HepG2 (cell line): ENCODE results near the gene ASCC2. TPM values are rescaled to one million over a fixed set of nuclear protein-coding genes. Genes with fewer than 3 reads are reported as not detected.

Experiments used
- IRX3 ChIP-seq: sonication (generic); formaldehyde crosslinking; IDR thresholded peaks from 2 replicates; pipeline ENCODE4 v1.8.1; 2023; ENCODE audit warnings: mild to moderate bottlenecking, low read depth, missing genetic modification reagents, borderline replicate concordance
- KIAA2018 ChIP-seq: sonication (generic); formaldehyde crosslinking; IDR thresholded peaks from 2 replicates; pipeline ENCODE4 v1.5.0; 2020; ENCODE audit warnings: mild to moderate bottlenecking, missing genetic modification reagents, borderline replicate concordance
- NR3C1 ChIP-seq: sonication (generic); formaldehyde crosslinking; IDR thresholded peaks from 2 replicates; pipeline ENCODE4 v1.4.0; 2020; ENCODE audit warnings: missing genetic modification reagents
- SNAPC5 ChIP-seq: sonication (generic); formaldehyde crosslinking; IDR thresholded peaks from 2 replicates; pipeline ENCODE4 v1.8.1; 2023; ENCODE audit warnings: mild to moderate bottlenecking, missing genetic modification reagents, borderline replicate concordance
- SOX5 ChIP-seq: IDR thresholded peaks from 2 replicates; pipeline ENCODE4 v1.6.1; 2016; ENCODE audit warnings: borderline replicate concordance
- ZBTB40 ChIP-seq, 2 experiments: fragments of 450-650 bp in 1 of 2; sonication (generic) in 1 of 2; formaldehyde crosslinking in 1 of 2; IDR thresholded peaks; 2 replicates each; pipeline versions ENCODE4 v1.6.1 to v1.8.0; 2016 to 2022; ENCODE audit warnings: antibody characterized with exemption in 1 of 2, mild to moderate bottlenecking in 1 of 2, missing genetic modification reagents in 1 of 2
- ZNF326 ChIP-seq: sonication (generic); formaldehyde crosslinking; IDR thresholded peaks from 2 replicates; pipeline ENCODE4 v1.4.0; 2020; ENCODE audit warnings: missing genetic modification reagents, borderline replicate concordance
- ZNF333 ChIP-seq: sonication (generic); formaldehyde crosslinking; IDR thresholded peaks from 2 replicates; pipeline ENCODE4 v1.4.0; 2020; ENCODE audit warnings: mild to moderate bottlenecking, missing genetic modification reagents, borderline replicate concordance
- ZNF367 ChIP-seq: sonication (generic); formaldehyde crosslinking; IDR thresholded peaks from 2 replicates; pipeline ENCODE4 v1.4.0; 2020; ENCODE audit warnings: missing genetic modification reagents, borderline replicate concordance
- ZNF816 ChIP-seq: sonication (generic); formaldehyde crosslinking; IDR thresholded peaks from 2 replicates; pipeline ENCODE4 v1.8.0; 2022; ENCODE audit warnings: missing genetic modification reagents, mild to moderate bottlenecking, borderline replicate concordance
- ZSCAN29 ChIP-seq: sonication (generic); formaldehyde crosslinking; conservative IDR thresholded peaks from 2 replicates; pipeline ENCODE4 v1.4.0; 2020; ENCODE audit warnings: mild to moderate bottlenecking, missing genetic modification reagents
- polyA plus RNA-seq, 8 experiments: library from polyadenylated mRNA; depleted of rRNA in 3 of 8; stranded (reverse) in 7 of 8; unstranded in 1 of 8; fragments of >200 nt; fragmentation: Illumina TruSeq in 4 of 8; extraction: Trizol in 4 of 8; gene quantifications; 2 replicates each; pipeline versions ENCODE4 v1.2.1 to v1.2.3, GENCODE V29; 2011 to 2016; ENCODE audit warnings: low read depth in 4 of 8, missing spikeins in 1 of 8, mixed read lengths in 1 of 8; ENCODE audit not compliant: insufficient read depth in 1 of 8
- total RNA-seq, 5 experiments: library from RNA; depleted of rRNA; stranded (reverse); fragments of >200 nt; fragmentation: Illumina TruSeq; extraction: Trizol; gene quantifications; 2 replicates each; pipeline ENCODE4 v1.2.3, GENCODE V29; 2016; ENCODE audit warnings: low read depth in 1 of 5

The ASCC2 gene
- total and polyA plus RNA-seq, 2 of the 13 experiments (the other 11 are each of a cell fraction or from before 2014, with no cell fraction given) = 26.2 to 26.3 TPM

GRCh38 chr22:29769723-29770321 lies 68.3 kb downstream of the ASCC2 start (continued):
- TF ChIP-seq ZBTB40 (IDR thresholded peaks at IDR 0.05) = no peak
- TF ChIP-seq ZBTB40 (CRISPR knock-in tag; IDR thresholded peaks at IDR 0.05) = peak; percentile 62; the same call in 1 of the 2 replicates
- no peak for TF ChIP-seq ZNF333 (CRISPR knock-in tag)
- no peak for TF ChIP-seq IRX3 (CRISPR knock-in tag)
- TF ChIP-seq KIAA2018 (CRISPR knock-in tag) = no peak
- TF ChIP-seq ZSCAN29 (CRISPR knock-in tag) = 0 out of 2 replicates have a peak, but pooled peaks have one; percentile 67
- TF ChIP-seq ZNF367 = no peak
- TF ChIP-seq ZNF326 = no peak
- TF ChIP-seq SOX5 (CRISPR knock-in tag) = peak; percentile 90; the same call in 1 of the 2 replicates
- TF ChIP-seq ZNF816 (CRISPR knock-in tag) = no peak
- no peak for TF ChIP-seq SNAPC5 (CRISPR knock-in tag)
- TF ChIP-seq NR3C1 (CRISPR knock-in tag) = no peak
